22Rv1 (cell line): ENCODE data around the gene PTPRM.

Experiments
- CTCF ChIP-seq: fragments of 450-650 bp; IDR thresholded peaks from 2 replicates; pipeline ENCODE4 v1.5.1; 2017; ENCODE audit warnings: mild to moderate bottlenecking
- ZFX ChIP-seq: fragments of 450-650 bp; IDR thresholded peaks from 2 replicates; pipeline ENCODE4 v1.6.1; 2017; ENCODE audit warnings: antibody characterized with exemption, borderline replicate concordance

- TF ChIP-seq CTCF (no peak), ZFX (no peak)
Observed at GRCh38 chr18:7565677-7566076, 1.4 kb upstream of the PTPRM start.
